NB4 (cell line): Measurements from ENCODE around the gene RAB5IF.

Source experiments
- CTCF ChIP-seq: IDR thresholded peaks from one replicate; pipeline ENCODE4 v1.5.1; 2012; ENCODE audit warnings: low read depth, low read length
- MAX ChIP-seq: IDR thresholded peaks from 2 replicates; pipeline ENCODE4 v1.6.1; 2011; ENCODE audit warnings: low read depth, low read length
- MYC ChIP-seq: IDR thresholded peaks from 2 replicates; pipeline ENCODE4 v1.6.1; 2011; ENCODE audit warnings: low read depth, low read length
- POLR2A ChIP-seq: IDR thresholded peaks from 2 replicates; pipeline ENCODE4 v1.6.1; 2011; ENCODE audit warnings: mild to moderate bottlenecking; ENCODE audit not compliant: insufficient read length; ENCODE audit errors: extremely low read depth

- TF ChIP-seq CTCF (no peak), POLR2A (peak; percentile 23), MAX (0 out of 2 replicates have a peak, but pooled peaks have one; percentile 32), MYC (peak; percentile 65; the same call in 1 of the 2 replicates)
These were observed 31.7 kb upstream of the RAB5IF start for GRCh38 chr20:36573798-36574365.
